HG02970 (cell line): ENCODE data around the gene REXO4.

Experiments used
- ATAC-seq: cut with Tn5 transposase; IDR thresholded peaks from one replicate; pipeline ENCODE4 v1.9.1; 2021; ENCODE audit warnings: mild to moderate bottlenecking, moderate library complexity, moderate number of reproducible peaks; ENCODE audit not compliant: unreplicated experiment, low FRiP score

The REXO4 gene

DNA sequence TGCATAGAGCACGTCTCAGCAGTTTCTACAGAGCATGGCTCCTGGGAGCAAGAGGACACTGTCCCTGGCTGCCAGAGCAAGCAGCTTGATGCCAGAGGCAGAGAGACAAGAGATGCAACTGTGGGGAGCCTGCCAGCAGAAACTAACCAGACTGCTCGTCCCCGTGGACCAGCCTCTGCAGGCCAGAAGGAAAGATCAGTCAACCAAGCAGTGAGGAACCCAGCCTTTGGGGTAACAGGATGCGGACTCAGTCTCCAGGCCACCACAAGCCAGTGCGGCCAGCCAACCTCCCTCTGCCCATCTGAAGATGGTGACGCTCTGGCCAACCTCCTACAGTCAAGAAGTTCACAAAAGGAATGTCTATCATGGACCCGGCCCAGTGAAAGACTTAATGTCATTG, 45.7 kb downstream of the REXO4 start:
- ATAC-seq, result no peak

DNA sequence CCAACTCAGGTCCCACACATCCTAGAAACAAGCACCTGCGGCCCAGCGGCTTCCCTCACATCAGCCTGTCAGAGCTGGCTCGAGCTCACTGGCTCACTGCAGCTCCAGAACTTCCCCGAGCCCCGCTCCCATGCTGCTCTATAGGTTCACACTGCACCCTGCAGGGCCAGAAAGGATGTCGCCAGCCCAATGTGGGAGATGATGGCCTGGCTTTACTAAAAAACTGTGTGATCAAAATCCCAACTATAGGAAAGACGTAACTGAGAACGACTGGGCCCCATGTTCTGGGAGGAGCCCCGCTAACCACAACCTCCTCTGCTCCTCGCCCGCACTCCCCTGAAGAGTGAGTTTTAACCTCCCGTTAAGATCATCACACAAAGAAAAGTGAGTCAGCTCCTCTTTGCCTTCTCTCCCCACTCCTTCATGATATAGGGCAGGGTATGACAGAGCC, 46.5 kb downstream of the REXO4 start:
- ATAC-seq, result no peak

- no peak for ATAC-seq
These were observed 47.1 kb downstream of the REXO4 start for GRCh38 chr9:133370685-133371084.

DNA sequence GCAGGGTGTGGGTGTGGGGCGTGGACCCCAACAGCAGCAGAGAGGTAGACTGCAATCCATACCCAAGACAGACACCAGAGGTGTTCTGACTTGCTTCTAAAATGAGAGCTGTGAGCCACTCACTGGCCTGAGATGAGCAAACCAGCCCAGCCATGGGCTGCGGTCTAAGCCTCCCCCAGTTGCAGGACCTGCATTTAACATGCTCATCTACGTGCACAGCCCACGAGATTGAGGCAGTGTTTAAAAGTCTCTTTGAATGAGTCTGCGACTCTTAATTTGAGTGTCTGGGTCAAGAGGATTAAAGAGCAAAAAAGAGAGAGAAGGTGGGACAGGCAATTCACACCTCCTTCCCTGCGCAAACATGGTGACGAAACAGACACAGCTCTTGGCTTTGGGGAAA, 47.9 kb downstream of the REXO4 start:
- no peak for ATAC-seq

DNA sequence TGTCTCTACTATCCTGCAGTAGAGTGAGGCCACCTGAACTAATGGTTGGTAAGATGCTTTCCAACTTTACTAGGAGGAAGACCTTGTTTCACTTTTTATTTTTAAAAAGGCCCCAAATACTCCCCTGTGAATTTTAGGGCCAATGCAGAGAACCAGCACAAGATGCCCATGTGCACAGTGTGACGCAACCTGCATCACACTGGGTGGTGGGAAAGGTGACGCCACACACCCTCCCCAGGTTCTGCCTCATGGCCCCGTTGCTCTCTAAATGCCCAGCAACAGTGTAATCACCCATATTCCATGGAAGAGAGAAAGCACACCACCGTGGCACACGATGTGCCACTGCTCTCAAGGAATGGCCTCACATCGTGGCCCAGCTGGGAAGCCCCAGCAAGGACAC, 48.4 kb downstream of the REXO4 start:
- no peak for ATAC-seq

DNA sequence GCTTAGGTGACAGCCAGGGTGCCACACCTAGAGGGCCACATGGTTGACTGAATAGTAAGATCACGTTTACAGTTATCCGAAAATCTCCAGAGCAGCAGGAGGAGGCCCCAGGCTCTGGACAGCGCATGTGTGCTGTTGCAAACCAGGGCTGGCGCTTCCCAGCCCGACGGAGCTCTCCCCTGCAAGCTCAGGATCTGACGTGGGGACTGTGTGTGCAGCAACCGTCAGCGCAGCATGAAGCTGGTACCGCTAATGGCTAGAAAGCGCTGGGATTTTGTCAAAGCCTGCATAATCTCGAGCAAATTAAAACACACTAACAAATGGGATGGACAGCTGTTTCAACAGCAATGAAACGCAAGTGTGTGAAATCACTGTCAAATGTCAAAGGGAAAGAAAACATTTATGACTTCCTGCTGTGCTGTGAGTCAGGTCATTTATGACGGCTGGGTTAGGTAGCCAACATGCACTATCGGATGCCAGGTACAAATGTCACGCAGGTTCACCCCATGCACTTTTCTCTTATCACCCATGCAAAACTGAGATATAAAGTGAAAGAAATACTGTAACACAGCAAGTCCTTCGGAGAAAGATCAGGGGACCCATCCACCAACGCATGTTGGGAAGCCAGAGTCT, 49.4 kb downstream of the REXO4 start:
- no peak for ATAC-seq

DNA sequence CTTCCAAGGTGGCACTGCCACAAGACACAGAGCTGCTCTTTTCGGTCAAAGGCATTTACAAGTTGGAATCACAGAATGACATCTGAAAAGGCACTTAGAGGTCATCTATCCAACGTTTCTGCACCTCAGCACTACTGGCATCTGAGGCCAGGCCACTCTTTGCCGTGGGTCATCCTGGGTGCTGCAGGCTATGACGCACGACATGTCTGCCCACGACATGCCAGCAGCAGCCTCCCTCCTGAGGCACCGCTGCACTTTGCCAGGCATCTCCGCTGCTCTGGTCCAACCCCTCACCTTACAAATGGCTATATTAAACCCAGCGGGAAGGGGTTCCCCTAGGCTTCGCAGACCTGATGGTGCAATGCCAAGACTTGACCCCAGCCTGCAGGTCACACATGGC, 50.0 kb downstream of the REXO4 start:
- no peak for ATAC-seq

- no peak for ATAC-seq
These were observed 50.6 kb downstream of the REXO4 start for GRCh38 chr9:133367221-133367620.

DNA sequence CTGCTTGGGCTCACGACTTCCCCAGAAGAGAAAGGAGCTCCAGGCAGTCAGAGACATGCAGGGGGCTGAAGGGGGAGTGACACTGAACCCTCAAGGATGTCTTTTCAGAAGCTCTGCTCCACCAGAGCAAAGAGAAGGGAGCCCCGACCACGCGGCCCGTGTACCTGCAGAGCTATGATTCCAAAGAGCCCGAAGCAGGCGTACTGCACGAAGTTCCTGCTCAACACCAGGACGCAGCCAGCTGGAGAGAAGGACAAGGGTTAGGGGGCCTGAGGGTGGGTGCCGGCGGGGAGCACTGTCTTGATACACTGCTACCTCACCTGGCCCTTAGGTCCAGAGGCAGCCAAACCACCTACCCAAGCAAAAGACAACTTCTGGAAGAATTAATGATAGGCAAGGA, 51.4 kb downstream of the REXO4 start:
- no peak for ATAC-seq

DNA sequence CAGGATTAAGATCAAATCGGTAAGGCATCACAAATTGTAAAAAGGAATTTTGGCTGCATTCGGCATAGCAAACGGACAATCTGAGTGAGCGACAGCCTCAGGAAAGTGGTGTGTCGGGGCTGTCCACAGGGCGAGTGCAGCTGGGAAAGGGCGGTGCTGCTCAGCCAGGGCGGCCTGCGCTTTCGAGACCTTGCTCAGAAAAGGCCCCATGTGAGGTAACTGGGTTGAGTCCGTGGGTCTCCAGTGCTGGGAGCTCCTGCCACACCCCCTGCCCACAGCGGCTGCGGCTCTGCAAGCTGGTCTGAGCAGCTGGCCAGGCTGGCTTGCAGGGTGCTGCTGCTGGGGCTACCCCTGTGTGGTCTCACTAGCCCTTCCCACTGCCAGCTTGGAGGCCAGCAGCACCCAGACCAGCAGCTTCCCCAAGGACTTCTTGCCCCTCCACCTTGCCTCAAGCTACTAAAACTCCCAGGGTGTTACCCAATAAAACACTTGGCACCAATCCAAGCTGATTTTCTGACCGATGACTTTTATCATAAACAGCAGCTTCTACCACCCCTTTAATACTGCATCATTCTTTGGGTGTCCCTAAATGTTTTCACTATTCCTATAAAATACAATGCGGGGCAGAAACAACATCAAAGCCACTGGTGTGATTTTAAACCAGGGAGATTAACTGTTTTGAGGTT, 55.3 kb downstream of the REXO4 start:
- ATAC-seq, result no peak

GRCh38 chr9:133361507-133362092, 56.2 kb downstream of the REXO4 start:
- no peak for ATAC-seq

DNA sequence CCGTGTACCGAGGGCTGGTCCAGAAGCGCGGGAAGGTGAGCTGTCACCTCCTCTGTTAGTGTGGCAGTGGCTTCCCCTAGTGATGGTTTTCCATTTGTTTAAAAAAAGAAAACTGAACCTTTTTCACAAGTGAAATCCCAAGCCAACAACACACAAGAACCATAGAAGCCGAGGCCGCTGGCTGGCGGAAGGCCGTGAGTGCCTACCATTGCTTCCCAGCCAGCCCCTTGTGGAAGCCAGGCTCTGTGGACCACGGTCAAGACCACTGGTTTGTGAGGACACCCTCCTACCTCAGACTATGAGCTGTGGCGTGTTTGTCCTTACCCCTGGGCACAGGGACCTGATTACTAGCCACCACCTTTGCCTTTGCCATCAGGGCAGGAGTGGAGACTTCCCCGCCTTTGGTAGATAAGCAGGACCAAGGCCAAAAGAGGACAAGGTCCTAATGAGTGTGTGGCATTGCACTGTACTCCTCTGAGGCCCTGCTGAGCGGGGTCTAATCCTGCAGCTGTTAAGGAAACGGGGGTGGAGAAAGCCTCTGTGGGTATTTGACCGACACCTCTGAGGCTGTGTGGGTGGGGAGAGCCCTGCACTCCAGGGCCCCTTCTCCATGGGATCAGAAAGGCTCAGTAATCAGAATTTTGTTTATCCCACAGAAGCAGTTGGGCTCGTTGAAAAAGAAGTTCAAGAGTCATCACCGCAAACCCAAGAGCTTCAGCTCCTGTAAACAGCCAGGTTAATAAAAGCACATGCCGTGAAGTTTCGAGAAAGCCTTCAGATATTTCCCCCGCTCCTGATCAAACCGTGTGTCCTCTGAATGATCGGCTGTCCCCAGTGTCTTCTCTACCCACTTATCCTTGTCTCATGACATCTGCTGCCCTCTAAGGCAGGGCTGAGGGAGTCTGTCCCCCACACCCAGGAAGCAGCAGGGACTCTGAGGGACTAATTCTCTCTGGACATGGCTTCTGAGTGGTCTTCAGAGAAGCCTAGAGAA, 57.1 kb downstream of the REXO4 start:
- ATAC-seq, result no peak

GRCh38 chr9:133359399-133360175, 58.2 kb downstream of the REXO4 start:
- no peak for ATAC-seq

DNA sequence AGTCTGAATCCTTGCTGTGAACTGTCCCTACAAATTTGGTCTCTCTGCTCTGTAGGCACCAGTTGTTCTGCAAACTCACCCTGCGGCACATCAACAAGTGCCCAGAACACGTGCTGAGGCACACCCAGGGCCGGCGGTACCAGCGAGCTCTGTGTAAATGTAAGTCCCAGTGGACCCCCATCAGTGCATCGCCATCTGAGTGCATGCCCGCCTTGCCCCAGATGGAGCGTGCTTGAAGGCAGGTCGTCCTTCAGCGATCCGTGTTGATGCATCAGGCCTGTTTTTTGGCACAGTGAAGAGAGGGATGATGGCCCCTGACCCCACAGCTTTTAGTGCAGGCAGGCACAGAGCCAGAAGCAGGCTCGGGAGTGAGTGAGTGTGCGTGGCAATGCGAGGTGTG, 60.2 kb downstream of the REXO4 start:
- ATAC-seq, result no peak

DNA sequence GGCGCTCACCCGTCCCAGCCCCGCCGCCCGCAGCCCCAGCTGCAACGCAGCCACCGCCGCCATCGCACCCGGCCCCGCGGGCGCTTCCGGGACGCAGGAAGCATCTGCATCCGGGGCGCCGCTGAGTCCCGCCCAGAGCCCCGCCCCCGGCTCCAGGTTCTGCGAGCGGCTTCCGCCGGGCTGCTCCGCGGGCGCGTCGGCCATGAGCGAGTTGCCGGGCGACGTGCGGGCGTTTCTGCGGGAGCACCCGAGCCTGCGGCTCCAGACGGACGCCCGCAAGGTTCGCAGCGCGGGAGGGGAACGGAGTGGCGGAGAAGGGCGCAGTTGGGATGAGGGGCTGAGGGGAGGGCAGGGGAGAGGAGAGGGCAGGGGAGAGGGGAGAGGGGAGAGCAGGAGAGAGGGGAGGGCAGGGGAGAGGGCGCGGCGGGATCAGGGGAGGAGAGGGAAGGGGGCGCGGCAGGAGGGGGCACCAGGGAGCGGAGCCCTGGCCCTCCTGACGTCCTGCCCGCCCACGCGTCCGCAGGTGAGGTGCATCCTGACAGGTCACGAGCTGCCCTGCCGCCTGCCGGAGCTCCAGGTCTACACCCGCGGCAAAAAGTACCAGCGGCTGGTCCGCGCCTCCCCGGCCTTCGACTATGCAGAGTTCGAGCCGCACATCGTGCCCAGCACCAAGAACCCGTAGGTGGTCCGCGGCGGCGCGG, 61.3 kb downstream of the REXO4 start, which contains the start of the genes SURF1 and SURF2:
Gene SURF1 (minus strand): TSS at position 97 of the 701 bp plus-strand sequence. CDS start 34 bp downstream, at position 63.
Gene SURF2 (plus strand): TSS at position 160 of the 701 bp plus-strand sequence. CDS start 43 bp downstream, at position 203.
- peak; percentile 67 for ATAC-seq
